Endothelial cell of coronary artery (primary cell): ENCODE data around the gene SNAP47. TPM values are rescaled to one million over a fixed set of nuclear protein-coding genes. Genes with fewer than 3 reads are reported as not detected.

Experiments used
- total RNA-seq: library from RNA; depleted of rRNA; stranded (reverse); fragments of >200 nt; gene quantifications from 2 replicates; pipeline ENCODE4 v1.2.3, GENCODE V29; 2014

The SNAP47 gene, protein sequence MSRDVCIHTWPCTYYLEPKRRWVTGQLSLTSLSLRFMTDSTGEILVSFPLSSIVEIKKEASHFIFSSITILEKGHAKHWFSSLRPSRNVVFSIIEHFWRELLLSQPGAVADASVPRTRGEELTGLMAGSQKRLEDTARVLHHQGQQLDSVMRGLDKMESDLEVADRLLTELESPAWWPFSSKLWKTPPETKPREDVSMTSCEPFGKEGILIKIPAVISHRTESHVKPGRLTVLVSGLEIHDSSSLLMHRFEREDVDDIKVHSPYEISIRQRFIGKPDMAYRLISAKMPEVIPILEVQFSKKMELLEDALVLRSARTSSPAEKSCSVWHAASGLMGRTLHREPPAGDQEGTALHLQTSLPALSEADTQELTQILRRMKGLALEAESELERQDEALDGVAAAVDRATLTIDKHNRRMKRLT
- total RNA-seq: 40.2 and 45.5 TPM in 2 replicates

DNA sequence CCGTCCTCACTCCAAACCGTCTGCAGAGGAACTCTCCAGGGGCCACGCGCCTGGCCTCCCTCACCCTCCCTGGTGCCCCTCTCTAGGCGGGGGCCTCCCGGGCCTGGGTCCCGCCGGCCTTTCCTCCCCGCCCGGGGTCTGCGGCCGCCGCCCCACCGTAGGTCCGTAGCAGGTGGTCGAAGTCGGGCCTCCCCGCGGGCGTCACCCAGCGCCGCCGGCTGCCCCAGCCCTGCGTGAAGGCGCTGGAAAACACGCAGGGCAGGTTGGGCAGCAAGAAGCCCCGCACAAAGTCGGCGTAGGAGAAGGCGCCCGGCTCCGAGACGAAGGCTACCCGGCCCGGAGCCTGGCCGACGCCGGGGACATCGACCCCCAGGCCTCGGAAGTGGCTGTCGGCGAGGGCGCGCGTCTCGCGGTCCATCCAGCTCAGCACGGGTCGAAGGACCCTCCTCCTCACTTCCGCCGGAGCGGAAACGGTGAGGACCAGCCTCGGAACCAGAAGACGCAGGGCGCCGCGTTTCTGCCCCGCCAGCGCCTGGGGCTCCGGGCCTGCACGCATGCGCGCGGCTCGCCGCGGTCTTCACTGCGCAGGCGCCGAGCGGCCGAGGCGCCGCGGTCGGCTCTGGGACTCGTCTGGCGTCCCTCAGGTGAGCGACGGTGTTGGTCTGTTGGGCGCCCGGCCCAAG, at the start of gene SNAP47, which contains the start of gene JMJD4:
SNAP47 (plus strand) TSS at position 580 of the 683 bp plus-strand sequence. CDS start 12,302 bp downstream, outside the sequence.
JMJD4 (minus strand) TSS at position 447 of the 683 bp plus-strand sequence; CDS start at position 418, 29 bp downstream.

GRCh38 chr1:227815468-227816409, 80.5 kb downstream of the SNAP47 start, which contains the start of gene PRSS38:
TSS of gene PRSS38 (plus strand) at chr1:227815675. CDS start at chr1:227815717, 42 bp downstream.

Other genes with a start within 250 kb of the SNAP47 start
- gene ZNF678, start 171.9 kb upstream of the SNAP47 start, total RNA-seq: 10.5 and 11.4 TPM in 2 replicates
- gene JMJD4, start 133 bp upstream of the SNAP47 start, total RNA-seq: 29.0 and 31.6 TPM in 2 replicates
- gene PRSS38, start 80.2 kb downstream of the SNAP47 start, total RNA-seq: not detected in 2 replicates
- gene WNT9A, start 212.5 kb downstream of the SNAP47 start, total RNA-seq: 1.3 and 4.4 TPM in 2 replicates